Breast epithelium (tissue), 4 donors: Measurements from ENCODE around the gene ANKRD31. TPM values are rescaled to one million over a fixed set of nuclear protein-coding genes. Genes with fewer than 3 reads are reported as not detected.

Experiments used
- DNase-seq, 2 donors: peaks; one replicate each; pipeline ENCODE4 v3.0.0-alpha.2; 2019; ENCODE audit warnings: low spot score in 2 of 2
- H3K27ac ChIP-seq, 2 donors: fragments of 200-600 bp; sonication (generic) in 1 of 2; one replicate each; pipeline ENCODE4 v1.5.1; 2016 to 2019; ENCODE audit warnings: mild to moderate bottlenecking in 1 of 2
- H3K27me3 ChIP-seq, 2 donors: fragments of 200-600 bp; sonication (generic) in 1 of 2; one replicate each; pipeline versions ENCODE4 v1.5.1 to v1.6.0; 2017 to 2019; ENCODE audit warnings: control low read depth in 1 of 2, mild to moderate bottlenecking in 1 of 2
- H3K36me3 ChIP-seq: fragments of 200-600 bp; one replicate; pipeline ENCODE4 v1.5.1; 2019
- H3K4me1 ChIP-seq, 2 donors: fragments of 200-600 bp; sonication (generic); one replicate each; pipeline ENCODE4 v1.5.1; 2016 to 2019; ENCODE audit warnings: control low read depth in 1 of 2
- H3K4me3 ChIP-seq, 3 donors: fragments of 200-600 bp; sonication (generic); 1 replicate in 2 of 3; 2 replicates in 1 of 3; pipeline ENCODE4 v1.5.1; 2016 to 2019; ENCODE audit warnings: mild to moderate bottlenecking in 3 of 3, moderate library complexity in 2 of 3
- H3K9me3 ChIP-seq, 2 donors: fragments of 200-600 bp; sonication (generic) in 1 of 2; one replicate each; pipeline ENCODE4 v1.5.1; 2016 to 2019; ENCODE audit warnings: control low read depth in 1 of 2
- POLR2A ChIP-seq: fragments of 450-650 bp; IDR thresholded peaks from one replicate; pipeline ENCODE4 v1.6.1; 2016; ENCODE audit warnings: antibody characterized with exemption, mild to moderate bottlenecking, moderate library complexity
- POLR2AphosphoS5 ChIP-seq, 3 donors: sonication (generic); formaldehyde crosslinking; IDR thresholded peaks; one replicate each; pipeline ENCODE4 v1.6.1; 2017; ENCODE audit warnings: antibody characterized with exemption in 3 of 3
- intact Hi-C: fragments of 100-400 bp; cut with DNase I; formaldehyde crosslinking; loops from one replicate; pipeline ENCODE4 v1.15.1; 2023; ENCODE audit warnings: low total_unique reads
- total RNA-seq, 3 donors: library from RNA; depleted of rRNA; stranded (reverse); fragments of >200 nt; gene quantifications; one replicate each; pipeline ENCODE4 v1.1.0, GENCODE V29; 2016
- TF ChIP-seq, protein P1 (sequence below), 3 donors: fragments of 450-650 bp; IDR thresholded peaks; one replicate each; pipeline ENCODE4 v1.5.1; 2016 to 2017; ENCODE audit warnings: antibody characterized with exemption in 3 of 3, mild to moderate bottlenecking in 3 of 3, moderate library complexity in 3 of 3

Gene ANKRD31
- total RNA-seq, 3 donors from 2014 or later: 0.32 to 0.66 (median 0.59) TPM

- DNase-seq: no peak
- Histone ChIP-seq H3K4me1 (no peaks in the 10 kb centered on the region), H3K4me3 (no peak overlapping the region), H3K27ac (no peak overlapping the region), H3K27me3 (no peaks in the 10 kb centered on the region), H3K9me3 (no peaks in the 10 kb centered on the region), H3K36me3 (no peaks in the 10 kb centered on the region)
- TF ChIP-seq POLR2A (no peak), POLR2AphosphoS5 (IDR thresholded peaks at IDR 0.05) (no peak)
- TF ChIP-seq, protein P1, sequence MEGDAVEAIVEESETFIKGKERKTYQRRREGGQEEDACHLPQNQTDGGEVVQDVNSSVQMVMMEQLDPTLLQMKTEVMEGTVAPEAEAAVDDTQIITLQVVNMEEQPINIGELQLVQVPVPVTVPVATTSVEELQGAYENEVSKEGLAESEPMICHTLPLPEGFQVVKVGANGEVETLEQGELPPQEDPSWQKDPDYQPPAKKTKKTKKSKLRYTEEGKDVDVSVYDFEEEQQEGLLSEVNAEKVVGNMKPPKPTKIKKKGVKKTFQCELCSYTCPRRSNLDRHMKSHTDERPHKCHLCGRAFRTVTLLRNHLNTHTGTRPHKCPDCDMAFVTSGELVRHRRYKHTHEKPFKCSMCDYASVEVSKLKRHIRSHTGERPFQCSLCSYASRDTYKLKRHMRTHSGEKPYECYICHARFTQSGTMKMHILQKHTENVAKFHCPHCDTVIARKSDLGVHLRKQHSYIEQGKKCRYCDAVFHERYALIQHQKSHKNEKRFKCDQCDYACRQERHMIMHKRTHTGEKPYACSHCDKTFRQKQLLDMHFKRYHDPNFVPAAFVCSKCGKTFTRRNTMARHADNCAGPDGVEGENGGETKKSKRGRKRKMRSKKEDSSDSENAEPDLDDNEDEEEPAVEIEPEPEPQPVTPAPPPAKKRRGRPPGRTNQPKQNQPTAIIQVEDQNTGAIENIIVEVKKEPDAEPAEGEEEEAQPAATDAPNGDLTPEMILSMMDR (IDR thresholded peaks at IDR 0.05): no peak
- intact Hi-C loops: no loop called here
These were observed 33.7 kb downstream of the ANKRD31 start for GRCh38 chr5:75202935-75203334.

DNA sequence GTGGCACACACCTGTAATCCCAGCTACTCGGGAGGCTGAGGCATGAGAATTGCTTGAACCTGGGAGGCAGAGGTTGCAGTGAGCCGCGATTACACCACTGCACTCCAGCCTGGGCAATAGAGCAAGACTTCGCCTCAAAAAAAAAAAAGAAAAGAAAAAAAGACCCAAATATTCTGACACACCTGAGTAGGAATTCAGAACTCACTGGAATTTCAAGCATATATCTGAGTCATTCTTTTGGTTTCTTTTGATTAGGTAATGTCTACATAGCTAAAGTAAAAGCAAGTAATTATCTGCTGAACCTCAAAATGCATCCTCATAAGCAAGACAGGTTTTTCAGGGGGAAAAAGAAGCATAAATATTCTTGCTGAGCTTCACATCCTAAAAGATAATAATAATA is 35.9 kb downstream of the ANKRD31 start:
- intact Hi-C loops: no loop called here
- H3K4me3 ChIP-seq: no peak overlapping the region
- H3K36me3 ChIP-seq: no peaks in the 10 kb centered on the region
- H3K9me3 ChIP-seq: no peaks in the 10 kb centered on the region
- H3K27me3 ChIP-seq: no peaks in the 10 kb centered on the region
- no peaks in the 10 kb centered on the region for H3K4me1 ChIP-seq
- no peak overlapping the region for H3K27ac ChIP-seq
- TF ChIP-seq POLR2A (no peak), POLR2AphosphoS5 (IDR thresholded peaks at IDR 0.05) (no peak)
- TF ChIP-seq, protein P1 (IDR thresholded peaks at IDR 0.05): no peak
- no peak for DNase-seq

DNA sequence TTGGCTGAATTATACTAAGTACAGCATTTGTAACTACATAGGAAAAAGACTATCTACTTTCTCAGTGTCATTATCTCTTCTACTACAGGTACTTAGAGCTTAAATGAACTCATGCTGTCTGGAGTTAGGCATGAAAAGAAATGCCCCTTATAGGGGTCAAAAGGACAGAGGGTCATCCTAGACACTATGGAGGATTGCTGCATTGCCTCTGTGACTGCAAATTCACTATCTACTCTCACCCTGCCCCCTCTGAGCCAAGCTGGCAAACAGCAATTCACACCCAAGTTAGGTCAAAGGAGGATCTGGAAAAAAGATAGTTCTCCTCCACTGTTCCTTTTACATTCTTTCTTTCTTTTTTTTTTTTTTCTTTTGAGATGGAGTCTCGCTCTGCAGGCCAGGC is 36.7 kb downstream of the ANKRD31 start:
- Histone ChIP-seq H3K27ac (no peak overlapping the region), H3K4me1 (no peaks in the 10 kb centered on the region), H3K9me3 (no peaks in the 10 kb centered on the region), H3K27me3 (no peaks in the 10 kb centered on the region), H3K4me3 (no peak overlapping the region), H3K36me3 (no peaks in the 10 kb centered on the region)
- no peak for DNase-seq
- TF ChIP-seq POLR2A: no peak
- TF ChIP-seq, protein P1 (IDR thresholded peaks at IDR 0.05): no peak
- no peak for TF ChIP-seq POLR2AphosphoS5 (IDR thresholded peaks at IDR 0.05)
- intact Hi-C loops: no loop called here

DNA sequence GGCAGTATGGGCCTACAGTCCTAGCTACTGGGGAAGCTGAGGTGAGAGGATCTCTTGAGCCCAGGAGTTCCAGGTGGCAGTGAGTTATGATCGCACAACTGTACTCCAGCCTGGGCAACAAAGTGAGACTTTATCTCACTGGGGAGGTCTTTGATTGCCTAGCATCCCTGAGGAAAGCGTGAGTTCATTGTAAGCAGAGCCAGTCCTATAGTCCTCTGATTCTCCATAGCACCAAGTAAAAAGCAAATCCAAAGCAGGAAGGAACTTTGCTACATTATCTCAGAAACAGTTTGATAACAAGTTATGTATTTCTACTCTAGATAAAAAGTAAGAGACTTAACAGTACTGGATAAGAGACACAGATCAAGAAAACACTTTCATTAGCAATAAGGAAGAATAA is 37.6 kb downstream of the ANKRD31 start:
- TF ChIP-seq POLR2AphosphoS5 (IDR thresholded peaks at IDR 0.05): no peak
- no peak for TF ChIP-seq POLR2A
- TF ChIP-seq, protein P1 (IDR thresholded peaks at IDR 0.05): no peak
- Histone ChIP-seq H3K36me3 (no peaks in the 10 kb centered on the region), H3K4me1 (no peaks in the 10 kb centered on the region), H3K27me3 (no peaks in the 10 kb centered on the region), H3K9me3 (no peaks in the 10 kb centered on the region), H3K27ac (no peak overlapping the region), H3K4me3 (no peak overlapping the region)
- DNase-seq: no peak
- intact Hi-C loops: no loop called here

GRCh38 chr5:75197745-75198144 is 38.9 kb downstream of the ANKRD31 start:
- H3K9me3 ChIP-seq: no peaks in the 10 kb centered on the region
- no peaks in the 10 kb centered on the region for H3K4me1 ChIP-seq
- no peaks in the 10 kb centered on the region for H3K27me3 ChIP-seq
- no peak for DNase-seq
- intact Hi-C loops: no loop called here
- no peak for TF ChIP-seq POLR2A
- TF ChIP-seq POLR2AphosphoS5 (IDR thresholded peaks at IDR 0.05): no peak
- TF ChIP-seq, protein P1 (IDR thresholded peaks at IDR 0.05): no peak
- no peaks in the 10 kb centered on the region for H3K36me3 ChIP-seq
- no peak overlapping the region for H3K4me3 ChIP-seq
- H3K27ac ChIP-seq: no peak overlapping the region
